Activated CD8-positive, alpha-beta T cell treated with anti-CD3 and anti-CD28 coated beads, Interleukin-2, amount 10 ng/mL, durations not matched to agents 7 days and 5 days (primary cell): Measurements from ENCODE around the gene PAX2. TPM values are rescaled to one million over a fixed set of nuclear protein-coding genes. Genes with fewer than 3 reads are reported as not detected.

ENCODE experiments used
- ATAC-seq: fragments of 150-1000 bp; cut with Tn5 transposase; one replicate; pipeline ENCODE4 v1.10.0; 2021; ENCODE audit warnings: moderate library complexity
- CTCF ChIA-PET: fragments of 350-600 bp; sonication (Branson Sonifier 250); formaldehyde crosslinking; loops from one replicate; lab custom pipeline; 2021; ENCODE audit warnings: antibody characterized with exemption; lab: Charles Lee
- POLR2A ChIA-PET: fragments of 350-600 bp; sonication (Branson Sonifier 250); formaldehyde crosslinking; loops from one replicate; lab custom pipeline; 2021; ENCODE audit warnings: antibody characterized with exemption; lab: Charles Lee
- DNase-seq: peaks from one replicate; pipeline ENCODE4 v3.0.0-alpha.2; 2020
- H3K27ac Mint-ChIP-seq: one replicate; pipeline ENCODE4 v1.8.0; 2021; ENCODE audit warnings: mild to moderate bottlenecking, mixed read lengths
- H3K27me3 Mint-ChIP-seq: one replicate; pipeline ENCODE4 v1.8.0; 2021; ENCODE audit warnings: low read depth, mixed read lengths
- H3K36me3 Mint-ChIP-seq: one replicate; pipeline ENCODE4 v1.8.0; 2021; ENCODE audit warnings: low read depth, mixed read lengths
- H3K4me1 Mint-ChIP-seq: one replicate; pipeline ENCODE4 v1.8.0; 2021; ENCODE audit warnings: low read depth, mixed read lengths
- H3K4me3 Mint-ChIP-seq: one replicate; pipeline ENCODE4 v1.8.0; 2021; ENCODE audit warnings: mild to moderate bottlenecking, mixed read lengths
- H3K9me3 Mint-ChIP-seq: one replicate; pipeline ENCODE4 v1.8.0; 2022; ENCODE audit warnings: mixed read lengths; ENCODE audit not compliant: insufficient read depth
- total RNA-seq, 2 experiments: library from RNA; stranded (reverse); gene quantifications; one replicate each; pipeline ENCODE4 v1.2.3, GENCODE V29; 2021

PAX2 gene
- total RNA-seq, 2 experiments from 2014 or later, result not detected

DNA sequence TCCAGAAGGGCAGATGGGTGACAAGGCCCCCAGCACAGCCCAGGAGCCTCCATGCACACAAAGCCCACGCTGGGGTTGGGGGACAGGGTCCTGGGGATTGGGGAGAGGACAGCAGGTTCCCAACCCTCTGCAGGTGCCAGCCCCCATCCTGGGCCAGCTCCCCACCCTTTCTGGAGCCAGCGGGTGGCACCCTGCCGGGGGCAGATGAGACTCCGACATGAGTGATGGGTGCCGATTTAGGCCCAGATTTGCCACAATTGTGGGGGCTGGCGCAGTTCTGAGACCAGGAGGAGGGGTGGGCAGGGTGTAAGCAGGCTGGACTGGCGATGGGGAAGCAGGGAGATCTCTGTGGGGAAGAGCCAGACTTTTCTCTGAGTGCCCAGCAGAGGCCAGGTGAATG, 118.1 kb downstream of the PAX2 start:
- POLR2A ChIA-PET, result no interaction called here
- H3K36me3 Mint-ChIP-seq, result no peaks in the 10 kb centered on the region
- H3K27me3 Mint-ChIP-seq, result peaks cover 38% of the 10 kb centered on the region
- no peak overlapping the region for H3K27ac Mint-ChIP-seq
- H3K4me3 Mint-ChIP-seq, result no peak overlapping the region
- no peaks in the 10 kb centered on the region for H3K4me1 Mint-ChIP-seq
- CTCF ChIA-PET, result no interaction called here
- no peaks in the 10 kb centered on the region for H3K9me3 Mint-ChIP-seq
- ATAC-seq, result no peak
- DNase-seq, result no peak

GRCh38 chr10:100864036-100864885, 118.9 kb downstream of the PAX2 start:
- H3K4me3 Mint-ChIP-seq, result no peak overlapping the region
- H3K36me3 Mint-ChIP-seq, result no peaks in the 10 kb centered on the region
- ATAC-seq (no peak), DNase-seq (no peak)
- no peaks in the 10 kb centered on the region for H3K9me3 Mint-ChIP-seq
- no peak overlapping the region for H3K27ac Mint-ChIP-seq
- ChIA-PET POLR2A (no interaction called here), CTCF (no interaction called here)
- H3K27me3 Mint-ChIP-seq, result peaks cover 37% of the 10 kb centered on the region
- no peaks in the 10 kb centered on the region for H3K4me1 Mint-ChIP-seq

- H3K27ac Mint-ChIP-seq, result no peak overlapping the region
- peaks cover 33% of the 10 kb centered on the region for H3K27me3 Mint-ChIP-seq
- no peaks in the 10 kb centered on the region for H3K36me3 Mint-ChIP-seq
- DNase-seq (no peak), ATAC-seq (no peak)
- no peaks in the 10 kb centered on the region for H3K9me3 Mint-ChIP-seq
- H3K4me1 Mint-ChIP-seq, result no peaks in the 10 kb centered on the region
- POLR2A ChIA-PET, result no interaction called here
- CTCF ChIA-PET, result no interaction called here
- H3K4me3 Mint-ChIP-seq, result no peak overlapping the region
Measured at GRCh38 chr10:100864978-100865377, 119.6 kb downstream of the PAX2 start.

DNA sequence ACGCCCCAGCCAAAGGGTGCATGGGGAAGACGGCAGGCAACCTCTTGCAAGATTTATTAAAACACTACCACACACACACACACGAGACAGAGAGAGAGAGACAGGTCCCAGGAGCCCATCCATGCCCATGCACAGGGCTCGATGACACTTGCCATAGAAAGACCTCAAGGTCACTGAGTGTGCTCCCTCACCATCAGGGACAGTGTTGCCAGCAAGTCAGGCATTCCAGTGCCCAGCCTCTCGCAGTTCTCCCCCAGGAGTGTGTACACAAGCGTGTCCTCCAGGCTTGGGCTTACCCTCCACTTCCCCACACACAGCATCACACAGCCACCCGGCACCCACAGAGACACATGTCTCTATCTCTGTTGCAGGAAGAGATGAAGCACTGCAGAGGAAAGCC, 120.6 kb downstream of the PAX2 start:
- POLR2A ChIA-PET, result no interaction called here
- Mint-ChIP-seq H3K9me3 (no peaks in the 10 kb centered on the region), H3K27ac (no peak overlapping the region), H3K4me3 (no peak overlapping the region), H3K4me1 (no peaks in the 10 kb centered on the region), H3K27me3 (peaks cover 33% of the 10 kb centered on the region), H3K36me3 (no peaks in the 10 kb centered on the region)
- ATAC-seq (no peak), DNase-seq (no peak)
- CTCF ChIA-PET, result no interaction called here

DNA sequence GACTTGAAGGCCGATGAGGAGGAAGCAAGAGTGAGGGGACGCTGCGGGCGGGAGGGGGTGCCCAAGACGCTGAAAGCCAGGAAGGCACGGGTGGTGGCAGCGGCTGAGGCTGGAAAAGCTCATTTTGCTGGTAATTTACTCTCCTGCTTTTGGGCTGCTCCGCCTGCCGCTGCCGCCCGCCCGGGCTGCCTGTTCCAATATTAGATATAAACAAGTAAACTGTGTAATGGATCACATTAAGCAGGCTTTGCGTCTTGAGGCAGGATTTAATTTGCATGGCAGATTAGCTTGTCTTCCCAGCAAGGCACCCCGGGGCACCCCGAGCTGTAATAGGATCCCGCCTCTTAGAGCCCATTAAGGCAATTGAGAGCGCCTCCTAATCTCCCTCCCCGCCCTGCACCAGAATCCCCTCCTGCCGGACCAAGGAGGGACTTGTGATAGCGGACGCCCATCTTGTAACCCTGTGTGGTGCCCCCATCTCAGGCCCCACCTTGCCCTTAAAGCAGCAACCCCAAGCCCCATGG, 121.3 kb downstream of the PAX2 start:
- no peaks in the 10 kb centered on the region for H3K36me3 Mint-ChIP-seq
- no peak for DNase-seq
- no peak for ATAC-seq
- CTCF ChIA-PET, result no interaction called here
- POLR2A ChIA-PET, result no interaction called here
- H3K4me3 Mint-ChIP-seq, result no peak overlapping the region
- H3K4me1 Mint-ChIP-seq, result no peaks in the 10 kb centered on the region
- no peak overlapping the region for H3K27ac Mint-ChIP-seq
- H3K9me3 Mint-ChIP-seq, result no peaks in the 10 kb centered on the region
- H3K27me3 Mint-ChIP-seq, result peaks cover 30% of the 10 kb centered on the region

- no peak overlapping the region for H3K27ac Mint-ChIP-seq
- ChIA-PET CTCF (interaction anchor here (0.9 to 1.9 kb wide), 2 partner anchors 21 to 183 kb away, joined by 4 to 5 read pairs; no protein-coding TSS in a partner anchor), POLR2A (no interaction called here)
- H3K9me3 Mint-ChIP-seq, result no peaks in the 10 kb centered on the region
- ATAC-seq (no peak), DNase-seq (no peak)
- peaks cover 26% of the 10 kb centered on the region for H3K27me3 Mint-ChIP-seq
- H3K4me3 Mint-ChIP-seq, result no peak overlapping the region
- H3K4me1 Mint-ChIP-seq, result no peaks in the 10 kb centered on the region
- H3K36me3 Mint-ChIP-seq, result no peaks in the 10 kb centered on the region
Measured at GRCh38 chr10:100867261-100867963, 122.0 kb downstream of the PAX2 start.

DNA sequence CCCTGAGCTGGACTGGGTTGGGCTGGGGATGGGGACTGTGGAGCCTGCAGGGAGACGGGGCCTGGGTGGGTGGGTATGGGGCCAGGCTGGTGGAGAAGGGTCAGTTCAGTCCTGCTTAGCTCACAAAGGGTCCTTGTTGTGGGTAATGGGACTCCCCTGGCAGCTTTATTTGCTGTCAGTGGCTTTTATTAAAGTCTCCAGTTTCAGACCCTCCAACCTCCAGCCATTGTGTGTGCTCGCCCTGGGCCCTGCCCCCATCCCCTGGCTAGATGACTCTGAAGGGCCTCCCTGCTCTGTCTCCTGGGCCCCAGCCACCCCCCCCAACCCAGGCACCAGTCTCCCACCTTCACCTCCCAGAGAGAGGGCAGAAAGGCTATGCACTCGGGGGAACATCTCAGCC, 123.0 kb downstream of the PAX2 start:
- POLR2A ChIA-PET, result no interaction called here
- H3K4me3 Mint-ChIP-seq, result no peak overlapping the region
- H3K27me3 Mint-ChIP-seq, result peaks cover 22% of the 10 kb centered on the region
- no peaks in the 10 kb centered on the region for H3K4me1 Mint-ChIP-seq
- H3K36me3 Mint-ChIP-seq, result no peaks in the 10 kb centered on the region
- H3K9me3 Mint-ChIP-seq, result no peaks in the 10 kb centered on the region
- CTCF ChIA-PET, result interaction anchor here (0.9 to 1.9 kb wide), 2 partner anchors 20 to 182 kb away, joined by 4 to 5 read pairs; no protein-coding TSS in a partner anchor
- ATAC-seq (no peak), DNase-seq (no peak)
- H3K27ac Mint-ChIP-seq, result no peak overlapping the region

DNA sequence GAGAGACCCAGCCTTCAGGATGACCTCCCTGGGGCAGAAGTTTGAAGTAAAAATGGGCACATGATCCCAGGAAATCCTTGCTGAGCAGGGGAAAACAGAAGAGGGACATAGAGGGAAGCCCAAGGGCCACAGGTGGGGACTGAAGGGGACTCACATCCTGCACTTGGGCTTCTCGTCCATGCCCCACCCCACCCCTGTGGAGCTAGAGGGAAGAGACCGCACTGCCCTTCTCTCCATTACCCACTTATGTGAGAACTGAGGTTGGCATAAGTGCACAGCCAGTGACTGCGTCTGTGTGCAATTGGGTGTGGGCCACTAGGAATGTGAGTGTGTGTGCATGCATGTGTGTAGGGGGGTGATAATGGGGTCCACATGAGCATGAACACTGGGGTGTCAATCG, 124.0 kb downstream of the PAX2 start:
- H3K27ac Mint-ChIP-seq, result no peak overlapping the region
- H3K9me3 Mint-ChIP-seq, result no peaks in the 10 kb centered on the region
- no peak for DNase-seq
- no peak for ATAC-seq
- no peaks in the 10 kb centered on the region for H3K36me3 Mint-ChIP-seq
- peaks cover 22% of the 10 kb centered on the region for H3K27me3 Mint-ChIP-seq
- CTCF ChIA-PET, result interaction anchor here (1.9 to 2.2 kb wide), 2 partner anchors 19 to 307 kb away, joined by 5 to 6 read pairs; no protein-coding TSS in a partner anchor
- H3K4me1 Mint-ChIP-seq, result no peaks in the 10 kb centered on the region
- no peak overlapping the region for H3K4me3 Mint-ChIP-seq
- POLR2A ChIA-PET, result no interaction called here

DNA sequence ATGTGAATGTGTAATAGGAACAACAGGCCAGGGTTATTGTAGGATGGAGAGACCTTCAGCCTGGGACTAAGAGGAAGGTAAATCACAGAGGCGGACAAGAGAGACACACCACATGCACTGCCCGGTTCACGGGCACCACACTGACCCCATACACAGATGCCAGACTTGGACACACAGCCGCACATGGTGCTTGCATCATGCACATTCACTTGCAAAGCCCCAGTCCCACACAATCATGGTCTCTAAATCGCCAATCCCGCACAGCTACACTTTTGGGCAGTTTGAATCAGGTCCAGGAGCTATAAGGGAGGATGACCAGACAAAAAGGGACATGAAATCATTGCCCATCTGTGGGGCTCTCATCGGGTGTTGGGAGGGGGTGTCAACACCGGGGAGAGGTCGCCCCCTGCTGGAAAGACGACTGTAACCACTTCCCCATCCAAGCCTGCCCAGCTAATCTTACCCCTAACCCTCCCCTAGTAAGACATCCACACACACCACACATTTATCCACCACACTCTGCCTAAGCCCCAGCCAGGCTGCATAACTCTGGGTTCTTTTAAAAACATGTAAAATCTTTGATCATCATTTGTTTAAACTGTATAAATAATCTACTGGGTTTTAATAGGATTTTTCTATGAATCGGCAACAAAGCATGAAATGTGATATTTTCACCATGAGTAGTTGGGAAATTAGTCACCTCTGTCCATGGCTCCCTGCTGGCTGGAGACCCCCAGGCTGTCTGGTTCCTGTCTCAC, 126.8 kb downstream of the PAX2 start:
- H3K4me1 Mint-ChIP-seq, result no peaks in the 10 kb centered on the region
- ChIA-PET POLR2A (no interaction called here), CTCF (interaction anchor here (0.8 to 1.6 kb wide), 14 partner anchors 9 to 311 kb away, joined by 3 to 10 read pairs (median 3); partner anchors contain the start of gene SLF2)
- no peaks in the 10 kb centered on the region for H3K9me3 Mint-ChIP-seq
- peaks cover 11% of the 10 kb centered on the region for H3K27me3 Mint-ChIP-seq
- H3K4me3 Mint-ChIP-seq, result no peak overlapping the region
- DNase-seq (peak; percentile 71), ATAC-seq (peak; percentile 79)
- no peaks in the 10 kb centered on the region for H3K36me3 Mint-ChIP-seq
- H3K27ac Mint-ChIP-seq, result no peak overlapping the region

DNA sequence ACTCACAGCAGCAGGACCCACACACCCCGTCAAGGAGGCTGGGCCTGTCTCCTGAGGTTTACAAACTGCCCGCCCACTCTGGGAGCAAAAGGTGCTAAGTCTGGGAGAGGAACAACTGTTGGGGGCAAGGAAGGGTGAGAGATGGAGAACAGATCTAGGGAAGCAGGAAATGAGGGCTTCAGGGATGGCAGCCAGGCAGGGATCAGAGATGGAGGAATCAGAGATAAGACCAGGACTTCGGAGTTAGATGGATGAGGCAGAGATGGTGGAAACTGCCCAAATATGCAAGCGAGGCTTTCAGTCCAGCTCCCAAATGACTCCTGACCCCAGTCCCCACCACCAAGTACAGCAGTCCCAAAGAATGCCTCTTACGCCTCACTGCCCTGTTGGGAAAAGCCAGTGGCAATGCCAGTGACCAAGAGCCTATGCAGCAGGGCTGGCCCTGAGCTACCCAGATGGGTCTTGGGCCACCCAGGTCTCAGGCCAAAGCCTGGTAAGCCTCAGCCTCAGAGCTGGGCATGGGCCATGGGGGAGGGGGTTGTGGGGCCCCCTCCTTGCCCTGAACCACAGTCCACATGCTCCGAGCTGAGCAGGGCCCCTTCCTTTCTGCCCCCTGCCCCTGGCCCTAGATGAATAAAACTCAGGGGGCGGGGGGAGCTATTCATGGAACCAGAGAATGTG, 127.9 kb downstream of the PAX2 start:
- POLR2A ChIA-PET, result no interaction called here
- no peak for DNase-seq
- no peaks in the 10 kb centered on the region for H3K9me3 Mint-ChIP-seq
- ATAC-seq, result no peak
- no peak overlapping the region for H3K27ac Mint-ChIP-seq
- no peak overlapping the region for H3K4me3 Mint-ChIP-seq
- H3K36me3 Mint-ChIP-seq, result no peaks in the 10 kb centered on the region
- H3K27me3 Mint-ChIP-seq, result peaks cover 15% of the 10 kb centered on the region
- CTCF ChIA-PET, result no interaction called here
- H3K4me1 Mint-ChIP-seq, result no peaks in the 10 kb centered on the region

DNA sequence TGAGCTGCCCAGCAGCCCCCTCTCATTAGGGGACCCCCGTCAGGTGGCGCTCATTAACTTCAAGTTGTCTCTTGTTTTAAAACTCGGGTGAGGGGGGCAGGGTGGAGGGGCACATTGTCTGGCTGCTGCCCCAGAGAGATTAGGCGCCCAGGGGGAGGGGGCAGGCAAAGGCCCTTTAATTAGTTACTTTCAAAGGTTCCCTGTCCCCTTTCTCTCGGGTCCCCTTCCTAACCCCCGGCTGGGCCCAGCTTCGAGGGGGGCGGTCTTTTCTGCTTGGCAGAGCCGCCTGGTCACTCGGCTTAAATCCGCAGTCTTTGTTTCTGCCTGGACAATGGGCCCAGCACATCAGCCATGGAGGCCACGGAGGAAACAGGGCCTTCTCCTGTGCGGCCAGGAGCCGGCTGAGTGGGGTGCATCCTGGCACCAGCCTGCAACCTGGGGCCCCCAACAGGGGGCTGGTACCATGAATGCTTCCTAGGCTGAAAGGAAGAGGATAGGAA, 128.5 kb downstream of the PAX2 start:
- no peak overlapping the region for H3K4me3 Mint-ChIP-seq
- ChIA-PET CTCF (no interaction called here), POLR2A (no interaction called here)
- DNase-seq (no peak), ATAC-seq (no peak)
- H3K36me3 Mint-ChIP-seq, result no peaks in the 10 kb centered on the region
- peaks cover 12% of the 10 kb centered on the region for H3K27me3 Mint-ChIP-seq
- no peak overlapping the region for H3K27ac Mint-ChIP-seq
- no peaks in the 10 kb centered on the region for H3K4me1 Mint-ChIP-seq
- no peaks in the 10 kb centered on the region for H3K9me3 Mint-ChIP-seq
